CD4-positive, alpha-beta memory T cell (primary cell): ENCODE data around the gene FRMD4A. TPM values are rescaled to one million over a fixed set of nuclear protein-coding genes. Genes with fewer than 3 reads are reported as not detected.

Experiments
- CTCF ChIA-PET: fragments of 350-600 bp; sonication (Branson Sonifier 250); formaldehyde crosslinking; loops from one replicate; lab custom pipeline; 2021; ENCODE audit warnings: inconsistent platforms; ENCODE audit not compliant: partially characterized antibody; lab: Charles Lee
- POLR2A ChIA-PET: fragments of 350-600 bp; sonication (Branson Sonifier 250); formaldehyde crosslinking; loops from one replicate; lab custom pipeline; 2021; ENCODE audit not compliant: partially characterized antibody; lab: Charles Lee
- DNase-seq, 5 donors: peaks; one replicate each; pipeline versions ENCODE4 v3.0.0 to v3.0.0-alpha.2; 2020 to 2022; ENCODE audit warnings: mixed read lengths in 1 of 5
- H3K27ac ChIP-seq: one replicate; pipeline ENCODE4 v1.7.0; 2013; ENCODE audit warnings: low read depth, low read length
- H3K27me3 ChIP-seq: 2 replicates; pipeline ENCODE4 v1.7.0; 2013; ENCODE audit warnings: mild to moderate bottlenecking, low read length, moderate library complexity; ENCODE audit not compliant: insufficient read depth
- H3K36me3 ChIP-seq: 2 replicates; pipeline ENCODE4 v1.7.0; 2013; ENCODE audit warnings: mild to moderate bottlenecking, low read length, moderate library complexity; ENCODE audit not compliant: insufficient read depth
- H3K4me1 ChIP-seq: 2 replicates; pipeline ENCODE4 v1.7.0; 2013; ENCODE audit warnings: mild to moderate bottlenecking, low read length, moderate library complexity; ENCODE audit not compliant: insufficient read depth
- H3K4me3 ChIP-seq, 2 donors: one replicate each; pipeline ENCODE4 v1.7.0; 2013; ENCODE audit warnings: low read length in 2 of 2, mild to moderate bottlenecking in 1 of 2
- H3K9me3 ChIP-seq, 2 donors: one replicate each; pipeline ENCODE4 v1.7.0; 2013; ENCODE audit warnings: low read length in 2 of 2, control low read depth in 1 of 2; ENCODE audit not compliant: control insufficient read depth in 1 of 2
- H3K27ac Mint-ChIP-seq, 7 donors: one replicate each; pipeline ENCODE4 v1.8.0; 2020 to 2021; ENCODE audit warnings: mixed read lengths in 7 of 7, mild to moderate bottlenecking in 6 of 7, inconsistent platforms in 3 of 7, moderate library complexity in 3 of 7
- H3K27me3 Mint-ChIP-seq, 2 donors: one replicate each; pipeline ENCODE4 v1.8.0; 2020 to 2021; ENCODE audit warnings: mixed read lengths in 2 of 2
- H3K36me3 Mint-ChIP-seq, 2 donors: one replicate each; pipeline ENCODE4 v1.8.0; 2020 to 2021; ENCODE audit warnings: mixed read lengths in 2 of 2, inconsistent platforms in 1 of 2, mild to moderate bottlenecking in 1 of 2
- H3K4me1 Mint-ChIP-seq, 4 donors: one replicate each; pipeline ENCODE4 v1.8.0; 2020 to 2021; ENCODE audit warnings: mixed read lengths in 4 of 4, mild to moderate bottlenecking in 1 of 4
- H3K4me3 Mint-ChIP-seq, 8 donors: one replicate each; pipeline ENCODE4 v1.8.0; 2020 to 2021; ENCODE audit warnings: mixed read lengths in 8 of 8, mild to moderate bottlenecking in 7 of 8, moderate library complexity in 6 of 8, inconsistent platforms in 3 of 8
- H3K9me3 Mint-ChIP-seq, 8 donors: one replicate each; pipeline ENCODE4 v1.8.0; 2020 to 2021; ENCODE audit warnings: mixed read lengths in 8 of 8, mild to moderate bottlenecking in 5 of 8, inconsistent platforms in 3 of 8, moderate library complexity in 1 of 8
- intact Hi-C: fragments of 100-400 bp; cut with micrococcal nuclease; formaldehyde crosslinking; loops from one replicate; pipeline ENCODE4 v1.15.1; 2023
- polyA plus RNA-seq, 2 donors: library from polyadenylated mRNA; unstranded; fragments of 300-500 nt; fragmentation: Illumina TruSeq; gene quantifications; one replicate each; pipeline ENCODE4 v1.2.3, GENCODE V29; 2021
- total RNA-seq, 2 experiments: library from RNA; stranded (reverse); gene quantifications; one replicate each; pipeline ENCODE4 v1.2.3, GENCODE V29; 2021

Gene FRMD4A
- total and polyA plus RNA-seq, 4 experiments from 2014 or later, result 0.89 to 2.4 (median 1.9) TPM; not detected in 1

DNA sequence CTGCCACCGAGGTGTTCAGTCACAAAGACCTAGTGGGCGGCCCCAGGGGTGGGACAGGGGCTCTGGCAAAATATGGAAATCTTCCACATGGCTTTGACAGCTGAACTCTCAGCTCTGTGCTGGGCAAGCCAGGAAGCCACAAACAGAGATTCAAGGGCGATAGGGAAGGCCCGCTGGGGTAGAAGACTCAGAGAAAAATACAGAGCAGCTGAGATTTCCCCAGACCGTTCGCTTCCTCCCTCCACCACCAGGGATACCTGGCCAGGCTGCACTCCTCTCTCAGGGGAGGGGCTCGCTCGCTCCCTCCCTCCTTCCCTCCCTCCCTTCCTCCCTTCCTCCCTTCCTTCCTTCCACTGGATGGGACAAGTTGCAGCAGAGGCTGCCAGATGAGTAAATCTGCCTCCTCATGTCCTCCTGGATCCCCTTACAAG lies 483.5 kb downstream of the FRMD4A start:
- Mint-ChIP-seq H3K4me1 (peaks cover 6 to 19% (median 14%) of the 10 kb centered on the region in 4 donors), H3K9me3 (peaks cover 0 to 2% (median under 1%) of the 10 kb centered on the region in 8 donors), H3K27ac (peak overlapping the region in 1 of 7 donors; percentile 37), H3K27me3 (peaks cover 8 to 9% of the 10 kb centered on the region in 2 donors), H3K4me3 (peak overlapping the region in 3 of 8 donors; percentile 8 to 38 (median 24)), H3K36me3 (no peaks in the 10 kb centered on the region)
- H3K4me1 ChIP-seq, result peaks cover 8% of the 10 kb centered on the region
- ChIA-PET CTCF (interaction anchor here (1.4 kb wide), 1 partner anchor 12 kb away, joined by 3 read pairs; no protein-coding TSS in a partner anchor), POLR2A (no interaction called here)
- no peak for DNase-seq
- no peak overlapping the region for H3K27ac ChIP-seq
- no peak overlapping the region for H3K4me3 ChIP-seq
- no peaks in the 10 kb centered on the region for H3K27me3 ChIP-seq
- no peaks in the 10 kb centered on the region for H3K36me3 ChIP-seq
- no peaks in the 10 kb centered on the region for H3K9me3 ChIP-seq
- intact Hi-C loops, result no loop called here

DNA sequence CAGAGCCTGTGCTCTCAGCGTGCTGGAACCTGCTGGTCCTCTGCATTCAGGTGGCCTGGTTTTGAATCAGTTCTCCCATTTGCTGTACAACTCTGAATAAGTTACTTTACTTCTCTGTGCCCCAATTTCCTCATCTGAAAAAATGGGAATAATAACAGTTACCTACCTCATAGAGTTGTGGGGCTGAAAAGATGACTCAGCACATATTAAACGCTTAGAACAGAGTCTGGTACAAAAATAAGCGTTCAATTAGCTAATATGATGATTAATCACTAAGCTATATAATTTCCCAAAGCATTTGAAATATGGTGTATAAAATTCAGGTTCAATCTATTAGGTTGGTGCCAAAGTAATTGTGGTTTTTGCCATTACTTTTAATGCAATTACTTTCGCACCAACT lies 484.8 kb downstream of the FRMD4A start:
- no peak for DNase-seq
- H3K4me1 ChIP-seq, result peaks cover 8% of the 10 kb centered on the region
- H3K36me3 Mint-ChIP-seq, result no peaks in the 10 kb centered on the region
- intact Hi-C loops, result no loop called here
- no peaks in the 10 kb centered on the region for H3K27me3 ChIP-seq
- peaks cover 6 to 19% (median 14%) of the 10 kb centered on the region in 4 donors for H3K4me1 Mint-ChIP-seq
- H3K27me3 Mint-ChIP-seq, result peaks cover 8 to 9% of the 10 kb centered on the region in 2 donors
- H3K36me3 ChIP-seq, result no peaks in the 10 kb centered on the region
- ChIA-PET POLR2A (no interaction called here), CTCF (interaction anchor here (0.5 kb wide), 1 partner anchor 349 kb away, joined by 4 read pairs; no protein-coding TSS in a partner anchor)
- H3K9me3 Mint-ChIP-seq, result peaks cover 0 to 15% (median 8%) of the 10 kb centered on the region in 8 donors
- H3K4me3 ChIP-seq, result no peak overlapping the region
- H3K9me3 ChIP-seq, result peaks cover 0 to 6% of the 10 kb centered on the region in 2 donors
- H3K27ac Mint-ChIP-seq, result no peak overlapping the region
- H3K4me3 Mint-ChIP-seq, result no peak overlapping the region
- H3K27ac ChIP-seq, result no peak overlapping the region

DNA sequence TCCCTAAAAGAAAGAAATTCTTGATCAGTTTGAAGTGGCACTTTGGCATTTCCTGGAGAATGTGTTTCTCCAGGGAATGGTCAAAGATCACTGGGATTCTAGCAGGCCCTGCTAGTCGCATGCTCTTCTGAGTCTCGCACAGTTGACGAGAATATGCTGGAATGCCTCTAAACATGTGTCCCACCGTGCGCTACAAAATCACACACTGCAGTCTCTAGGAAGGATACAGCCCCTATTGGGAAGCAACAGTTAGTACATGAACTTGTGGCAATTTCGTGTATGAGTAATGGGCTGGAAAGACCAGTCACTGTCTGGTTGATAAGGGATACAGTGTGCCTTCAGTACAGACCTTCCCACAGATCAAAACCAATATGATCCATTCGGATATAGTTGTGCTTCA lies 486.1 kb downstream of the FRMD4A start:
- CTCF ChIA-PET, result no interaction called here
- no peaks in the 10 kb centered on the region for H3K27me3 ChIP-seq
- peaks cover 8% of the 10 kb centered on the region for H3K4me1 ChIP-seq
- H3K4me3 ChIP-seq, result no peak overlapping the region
- peaks cover 8 to 9% of the 10 kb centered on the region in 2 donors for H3K27me3 Mint-ChIP-seq
- H3K27ac Mint-ChIP-seq, result no peak overlapping the region
- intact Hi-C loops, result no loop called here
- no peaks in the 10 kb centered on the region for H3K36me3 Mint-ChIP-seq
- DNase-seq, result no peak
- POLR2A ChIA-PET, result no interaction called here
- peaks cover 6 to 19% (median 14%) of the 10 kb centered on the region in 4 donors for H3K4me1 Mint-ChIP-seq
- peak overlapping the region in 1 of 8 donors; percentile 33 for H3K4me3 Mint-ChIP-seq
- H3K9me3 ChIP-seq, result peaks cover 0 to 6% of the 10 kb centered on the region in 2 donors
- H3K36me3 ChIP-seq, result no peaks in the 10 kb centered on the region
- H3K27ac ChIP-seq, result no peak overlapping the region
- peaks cover 0 to 16% (median 8%) of the 10 kb centered on the region in 8 donors for H3K9me3 Mint-ChIP-seq

DNA sequence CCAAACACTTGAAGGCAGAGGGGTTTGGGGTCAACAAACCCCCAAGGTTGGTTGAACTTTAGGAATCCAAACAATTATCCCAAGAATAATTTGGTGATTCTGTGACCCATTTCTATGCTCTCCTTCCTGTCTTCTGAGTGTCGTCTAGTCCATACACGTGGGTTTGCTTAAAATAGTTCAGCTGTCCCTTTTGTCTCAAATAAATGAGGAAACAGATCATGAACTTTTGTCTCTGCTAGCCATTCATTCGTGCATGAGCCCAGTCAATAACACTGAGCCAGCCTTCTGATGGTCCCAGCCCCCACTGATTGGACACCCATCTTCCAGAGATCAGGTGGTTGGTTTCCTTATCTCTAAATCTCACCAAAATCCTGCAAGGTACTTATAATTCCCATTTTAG lies 488.6 kb downstream of the FRMD4A start:
- Mint-ChIP-seq H3K27ac (peak overlapping the region in 1 of 7 donors; percentile 5), H3K27me3 (peaks cover 2 to 3% of the 10 kb centered on the region in 2 donors), H3K4me1 (peaks cover 2 to 8% (median 7%) of the 10 kb centered on the region in 4 donors), H3K9me3 (peaks cover 0 to 16% (median 8%) of the 10 kb centered on the region in 8 donors), H3K4me3 (no peak overlapping the region), H3K36me3 (no peaks in the 10 kb centered on the region)
- peaks cover 0 to 6% of the 10 kb centered on the region in 2 donors for H3K9me3 ChIP-seq
- no peaks in the 10 kb centered on the region for H3K36me3 ChIP-seq
- CTCF ChIA-PET, result no interaction called here
- H3K4me3 ChIP-seq, result no peak overlapping the region
- H3K27ac ChIP-seq, result no peak overlapping the region
- peaks cover 2% of the 10 kb centered on the region for H3K4me1 ChIP-seq
- intact Hi-C loops, result no loop called here
- no peak for DNase-seq
- POLR2A ChIA-PET, result no interaction called here
- H3K27me3 ChIP-seq, result no peaks in the 10 kb centered on the region

DNA sequence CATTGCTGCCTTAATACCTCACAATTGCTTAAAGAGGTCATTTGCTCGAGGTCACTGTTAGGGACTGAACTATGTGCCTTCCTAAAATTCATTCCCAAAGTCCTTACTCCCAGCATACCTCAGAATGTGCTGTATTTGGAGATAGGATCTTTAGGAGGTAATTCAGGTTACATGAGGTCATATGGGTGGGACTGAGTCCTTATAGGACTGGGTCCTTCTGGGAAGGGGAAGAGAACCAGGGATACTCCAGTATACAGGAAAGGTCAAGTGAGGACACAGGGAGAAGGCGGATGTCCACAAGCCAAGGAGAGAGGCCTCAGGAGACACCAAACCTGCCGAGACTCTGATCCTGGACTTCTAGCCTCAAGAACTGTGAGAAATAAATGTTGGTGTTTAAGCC lies 490.7 kb downstream of the FRMD4A start:
- Mint-ChIP-seq H3K36me3 (no peaks in the 10 kb centered on the region), H3K4me3 (no peak overlapping the region), H3K27ac (no peak overlapping the region), H3K27me3 (peaks cover 2 to 3% of the 10 kb centered on the region in 2 donors), H3K9me3 (peaks cover 0 to 16% (median 8%) of the 10 kb centered on the region in 8 donors), H3K4me1 (no peaks in the 10 kb centered on the region)
- ChIA-PET CTCF (interaction anchor here (0.6 to 0.7 kb wide), 2 partner anchors 57 to 542 kb away, joined by 3 to 4 read pairs; no protein-coding TSS in a partner anchor), POLR2A (no interaction called here)
- no peak for DNase-seq
- Histone ChIP-seq H3K4me3 (no peak overlapping the region), H3K27me3 (no peaks in the 10 kb centered on the region), H3K27ac (no peak overlapping the region), H3K36me3 (no peaks in the 10 kb centered on the region), H3K9me3 (peaks cover 0 to 6% of the 10 kb centered on the region in 2 donors), H3K4me1 (no peaks in the 10 kb centered on the region)
- intact Hi-C loops, result no loop called here

DNA sequence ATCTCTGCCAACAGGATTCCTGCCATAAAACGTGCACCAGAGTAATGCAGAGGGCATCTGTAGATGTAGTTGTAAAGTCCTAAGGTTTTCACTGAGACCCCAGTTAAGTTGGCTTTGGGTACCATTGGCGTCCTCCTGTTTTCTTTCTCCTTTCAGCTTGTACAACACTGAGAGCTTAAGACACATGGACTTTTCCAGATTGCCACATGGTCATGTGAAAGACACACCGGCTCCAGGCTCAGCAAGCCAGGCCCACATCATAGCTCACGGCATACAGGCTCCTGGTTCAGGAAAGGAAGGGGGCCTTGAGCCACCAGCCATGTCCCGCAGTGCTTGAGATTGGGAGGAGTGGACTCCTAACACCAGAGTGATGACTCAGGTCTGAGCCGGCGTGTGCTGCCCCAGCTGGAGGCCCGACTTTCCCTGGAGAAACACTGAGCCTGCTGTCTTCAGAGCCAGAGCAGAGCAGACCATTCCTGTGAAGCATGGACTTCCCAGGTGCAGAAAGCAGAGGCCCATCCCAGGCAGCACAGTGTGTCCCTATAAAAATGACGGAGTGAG lies 491.2 kb downstream of the FRMD4A start:
- H3K27ac ChIP-seq, result no peak overlapping the region
- no peaks in the 10 kb centered on the region for H3K27me3 ChIP-seq
- peaks cover 0 to 6% of the 10 kb centered on the region in 2 donors for H3K9me3 ChIP-seq
- Mint-ChIP-seq H3K27ac (no peak overlapping the region), H3K27me3 (peaks cover 0 to 2% of the 10 kb centered on the region in 2 donors), H3K9me3 (peaks cover 0 to 16% (median 8%) of the 10 kb centered on the region in 8 donors), H3K4me1 (no peaks in the 10 kb centered on the region), H3K36me3 (no peaks in the 10 kb centered on the region), H3K4me3 (no peak overlapping the region)
- ChIA-PET POLR2A (no interaction called here), CTCF (interaction anchor here (1.0 kb wide), 1 partner anchor 212 kb away, joined by 3 read pairs; no protein-coding TSS in a partner anchor)
- H3K36me3 ChIP-seq, result no peaks in the 10 kb centered on the region
- DNase-seq, result no peak
- intact Hi-C loops, result no loop called here
- H3K4me3 ChIP-seq, result no peak overlapping the region
- no peaks in the 10 kb centered on the region for H3K4me1 ChIP-seq

DNA sequence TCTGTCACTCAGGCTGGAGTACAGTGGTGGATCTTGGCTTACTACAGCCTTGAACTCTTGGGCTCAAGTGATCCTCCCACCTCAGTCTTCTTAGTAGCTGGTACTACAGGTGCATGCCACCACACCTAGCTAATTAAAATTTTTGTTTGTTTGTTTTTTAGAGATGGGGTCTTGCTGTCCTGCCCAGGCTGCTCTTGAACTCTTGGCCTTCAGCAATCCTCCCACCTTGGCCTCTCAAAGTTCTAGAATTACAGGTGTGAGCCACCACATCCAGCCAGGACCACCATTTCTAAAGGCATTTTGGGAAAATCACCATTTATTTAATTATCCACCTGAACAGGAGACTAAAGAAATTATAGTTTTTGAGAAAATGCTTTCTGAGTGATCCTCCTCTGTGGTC lies 491.7 kb downstream of the FRMD4A start:
- intact Hi-C loops, result no loop called here
- H3K4me3 Mint-ChIP-seq, result no peak overlapping the region

More for the DNA sequence above, 491.7 kb downstream of the FRMD4A start:
- POLR2A ChIA-PET, result no interaction called here
- H3K27ac ChIP-seq, result no peak overlapping the region
- no peaks in the 10 kb centered on the region for H3K4me1 Mint-ChIP-seq
- no peaks in the 10 kb centered on the region for H3K36me3 Mint-ChIP-seq
- no peaks in the 10 kb centered on the region for H3K27me3 ChIP-seq
- DNase-seq, result no peak
- peaks cover 0 to 2% of the 10 kb centered on the region in 2 donors for H3K27me3 Mint-ChIP-seq
- H3K4me3 ChIP-seq, result no peak overlapping the region
- no peak overlapping the region for H3K27ac Mint-ChIP-seq
- no peaks in the 10 kb centered on the region for H3K36me3 ChIP-seq
- peaks cover 0 to 16% (median 8%) of the 10 kb centered on the region in 8 donors for H3K9me3 Mint-ChIP-seq
- CTCF ChIA-PET, result interaction anchor here (1.0 kb wide), 1 partner anchor 212 kb away, joined by 3 read pairs; no protein-coding TSS in a partner anchor
- no peaks in the 10 kb centered on the region for H3K4me1 ChIP-seq
- peaks cover 0 to 6% of the 10 kb centered on the region in 2 donors for H3K9me3 ChIP-seq
